ENCODE data around the gene ATOH8.

- TF ChIP-seq CTCF (IDR thresholded peaks at IDR 0.05; ENCODE audit: insufficient read depth, low read length) = no peak
- no peak for TF ChIP-seq REST (IDR thresholded peaks at IDR 0.05; ENCODE audit: insufficient replicate concordance, low read depth)
- no peak for TF ChIP-seq POLR2AphosphoS5 (IDR thresholded peaks at IDR 0.05; ENCODE audit: low read depth)
- no peak for TF ChIP-seq GABPA (IDR thresholded peaks at IDR 0.05; ENCODE audit: low read depth)
Observed at GRCh38 chr2:85725451-85725850, 28.3 kb upstream of the ATOH8 start.
